Putamen (tissue), 1 donor: ENCODE results near the gene MADD.

Experiments
- DNase-seq: peaks from one replicate; pipeline ENCODE4 v3.0.0-alpha.2; 2016; ENCODE audit warnings: low spot score

The MADD gene

DNA sequence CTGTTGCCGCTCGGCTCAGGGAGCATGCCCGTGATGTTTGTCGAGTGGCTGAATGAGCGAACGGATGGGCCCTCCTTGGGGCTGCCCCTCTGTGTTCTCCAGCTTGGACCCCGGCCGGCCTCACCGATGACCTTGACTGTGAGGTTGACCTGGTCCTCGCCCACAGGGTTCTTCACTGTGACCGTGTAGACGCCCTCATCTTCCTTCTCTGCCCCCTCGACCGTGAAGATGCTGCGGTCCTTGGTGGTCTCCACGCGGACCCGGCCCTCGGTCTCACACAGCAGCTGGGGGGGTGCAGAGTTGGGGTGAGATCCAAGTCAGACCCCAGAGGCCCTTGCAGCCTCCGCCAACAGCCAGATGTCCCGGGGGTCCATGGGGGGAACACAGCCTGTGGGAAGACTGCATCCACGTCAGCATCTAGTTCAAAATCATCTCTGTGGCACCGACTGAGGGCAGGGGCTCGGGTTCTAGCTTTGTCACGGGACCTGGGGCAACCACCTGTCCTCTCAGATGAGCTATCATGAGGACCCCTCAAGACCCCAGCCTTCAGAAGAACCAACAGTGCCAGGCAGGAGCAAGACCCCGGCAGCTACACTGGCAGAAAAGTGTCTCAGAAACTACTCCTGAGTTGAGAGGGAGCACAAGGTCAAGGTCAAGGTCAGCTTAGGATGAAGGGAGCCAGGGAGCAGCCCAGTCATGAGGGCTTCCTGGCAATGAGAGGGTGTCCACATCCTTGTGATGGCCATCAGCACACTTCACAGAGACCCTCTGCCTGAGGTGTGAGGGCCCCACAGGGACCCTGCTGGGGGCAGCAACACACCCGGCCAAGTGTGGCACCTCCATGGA is 68.7 kb downstream of the MADD start:
- DNase-seq: no peak

DNA sequence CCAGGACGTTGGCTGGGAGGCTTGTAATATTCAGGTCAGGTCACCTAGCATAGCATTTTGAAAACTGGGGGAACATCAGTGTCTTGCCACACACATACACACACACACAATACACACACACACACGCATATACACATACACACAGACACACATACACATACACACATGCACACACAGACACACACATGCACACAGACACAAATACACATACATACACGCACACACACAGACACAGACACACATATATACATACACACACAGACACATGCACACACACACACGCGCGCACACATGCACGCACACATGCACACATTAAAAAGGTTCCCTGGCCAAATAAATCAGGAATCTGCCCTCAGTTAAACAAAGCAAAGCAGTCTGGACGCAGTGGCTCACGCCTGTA is 70.1 kb downstream of the MADD start:
- no peak for DNase-seq

DNA sequence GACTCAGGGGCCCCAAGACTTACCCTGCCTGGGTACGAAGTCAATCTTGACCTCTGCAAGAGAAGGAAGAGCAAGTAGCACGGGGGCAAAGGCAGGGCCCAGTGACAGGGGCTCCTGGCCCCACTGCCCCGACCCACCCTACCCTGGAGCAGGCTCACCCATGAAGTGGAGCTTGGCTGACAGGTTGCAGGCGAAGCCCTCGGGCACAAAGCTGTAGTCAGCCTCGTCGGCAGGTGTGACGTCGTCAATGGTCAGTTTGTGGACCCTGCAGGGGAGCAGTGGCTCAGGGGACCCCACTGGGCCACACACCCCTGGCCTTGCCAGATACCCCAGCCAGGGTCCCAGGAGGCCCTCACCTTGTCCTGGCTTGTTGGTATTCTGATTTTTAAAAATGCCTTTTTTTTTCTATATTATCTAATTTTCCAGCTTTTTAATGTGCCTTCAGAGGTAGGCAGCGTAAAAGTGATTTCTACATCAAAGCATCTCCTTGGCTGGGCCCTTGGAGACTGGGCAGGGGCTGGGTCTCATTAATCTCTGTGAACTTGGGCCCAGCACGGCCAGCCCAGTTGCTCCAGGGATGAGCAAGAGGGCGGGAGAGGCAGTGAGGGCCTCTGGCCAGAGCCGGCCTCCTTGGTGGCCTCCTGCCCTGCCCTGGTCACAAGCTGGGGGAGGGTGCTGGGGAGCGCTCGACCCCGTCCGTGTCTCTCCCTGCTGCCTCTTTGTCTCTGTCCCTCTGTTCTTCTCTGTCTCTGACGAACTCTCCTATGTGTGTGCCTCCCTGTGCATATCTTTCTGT is 71.2 kb downstream of the MADD start:
- DNase-seq: no peak

DNA sequence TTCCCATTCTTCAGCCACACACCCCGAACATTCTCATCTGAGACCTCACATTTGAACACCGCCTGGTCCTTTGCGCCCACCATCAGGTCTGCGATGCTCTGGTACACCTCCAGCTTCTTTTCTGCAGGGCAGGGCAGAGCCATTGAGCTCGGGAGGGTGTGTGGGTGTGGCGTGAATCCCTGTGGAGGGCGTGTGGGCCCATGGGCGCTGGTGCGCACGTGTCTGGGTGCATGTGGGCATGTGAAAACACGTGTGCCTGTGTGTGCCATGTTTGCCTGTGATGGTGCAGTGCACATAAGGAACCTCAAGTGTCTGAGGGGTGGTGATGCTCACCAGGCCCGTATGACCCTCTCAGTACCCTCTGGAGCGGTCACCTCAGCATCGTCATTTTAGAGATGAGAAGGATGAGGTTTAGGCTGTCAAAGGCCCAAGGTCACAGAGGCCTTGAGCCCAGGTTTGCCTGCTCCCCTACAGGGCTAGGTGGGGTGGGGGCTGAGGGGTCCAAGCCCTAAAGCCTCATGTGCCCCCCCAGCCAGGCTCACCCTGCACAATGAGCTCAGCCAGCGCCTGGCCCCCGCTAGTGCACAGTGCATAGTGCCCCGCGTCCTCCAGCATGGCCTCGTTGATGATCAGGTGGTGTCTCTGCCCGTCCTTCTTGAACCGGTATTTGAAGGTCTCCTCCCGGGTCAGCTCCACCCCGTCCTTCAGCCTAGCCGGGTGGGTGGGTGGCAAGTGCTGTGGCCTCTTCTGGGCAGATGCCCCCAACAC is 72.3 kb downstream of the MADD start:
- no peak for DNase-seq

DNA sequence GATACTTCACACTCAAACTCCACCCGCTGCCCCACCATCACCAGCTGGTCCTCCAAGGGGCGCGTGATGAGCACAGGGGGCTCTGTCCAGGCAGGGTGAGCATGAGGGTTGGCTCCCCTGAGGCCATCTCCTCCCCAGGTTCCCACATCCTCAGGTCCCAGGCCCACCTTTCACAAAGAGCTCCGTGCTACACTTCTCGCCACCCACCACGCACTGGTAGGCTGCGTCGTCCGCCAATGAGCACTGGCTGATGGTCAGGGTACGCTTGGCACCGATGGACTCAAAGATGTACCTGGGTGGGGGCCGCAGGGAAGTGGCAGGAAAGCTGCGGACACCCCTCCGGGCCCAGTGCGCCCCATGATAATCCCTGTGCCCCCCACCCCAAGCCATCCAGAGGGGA is 72.9 kb downstream of the MADD start:
- DNase-seq: no peak

DNA sequence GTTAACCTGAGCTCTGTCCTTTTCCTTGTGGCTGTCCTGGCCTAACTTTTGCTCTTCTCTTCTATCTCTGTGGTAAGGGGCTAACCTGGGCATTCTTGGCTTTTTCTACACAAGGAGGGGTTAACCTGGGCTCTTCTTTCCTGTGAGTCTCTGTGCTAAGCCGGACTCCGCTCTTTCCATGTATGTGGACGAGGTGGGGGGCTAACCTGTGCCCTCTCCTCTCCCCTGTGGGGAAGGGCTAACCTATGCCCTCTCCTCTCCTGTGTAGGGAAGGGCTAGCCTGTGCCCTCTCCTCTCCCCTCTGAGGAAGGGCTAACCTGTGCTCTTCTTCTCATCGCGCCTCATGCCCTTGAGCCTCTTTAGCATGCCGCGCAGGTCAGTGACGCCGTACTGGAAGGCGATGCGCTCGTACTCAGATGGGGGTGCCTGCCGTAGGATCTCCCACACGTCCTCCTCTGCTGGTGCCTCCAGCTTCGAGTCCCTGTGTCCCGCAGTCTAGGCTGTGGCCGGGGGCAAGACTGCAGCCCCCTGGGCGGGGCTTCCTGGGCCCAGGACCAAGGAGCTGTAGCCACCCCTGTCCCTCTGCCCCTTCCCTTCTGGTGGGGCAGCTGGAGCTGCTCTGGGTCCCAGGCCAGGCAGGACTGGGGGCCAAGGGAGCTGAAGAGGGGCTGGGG is 76.1 kb downstream of the MADD start:
- no peak for DNase-seq

DNA sequence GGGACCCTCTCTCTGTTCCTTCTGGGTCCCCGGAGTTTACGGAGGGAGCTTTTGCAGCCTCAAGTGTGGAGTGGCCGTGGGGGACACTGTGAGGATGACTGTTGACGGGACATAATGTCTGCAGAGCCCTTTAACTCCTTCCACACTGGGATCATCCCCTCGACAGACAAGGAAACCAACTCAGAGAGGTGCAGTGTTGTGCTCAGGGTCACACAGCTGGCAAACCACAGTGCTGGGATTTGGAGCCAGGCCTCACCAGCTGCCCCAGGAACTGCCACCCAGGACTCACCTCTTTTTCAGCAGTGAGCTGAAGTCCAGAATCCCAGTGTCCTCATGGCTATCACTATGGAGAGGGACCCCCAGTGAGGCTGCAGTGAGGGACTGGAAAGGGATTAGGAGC is 77.2 kb downstream of the MADD start:
- no peak for DNase-seq

DNA sequence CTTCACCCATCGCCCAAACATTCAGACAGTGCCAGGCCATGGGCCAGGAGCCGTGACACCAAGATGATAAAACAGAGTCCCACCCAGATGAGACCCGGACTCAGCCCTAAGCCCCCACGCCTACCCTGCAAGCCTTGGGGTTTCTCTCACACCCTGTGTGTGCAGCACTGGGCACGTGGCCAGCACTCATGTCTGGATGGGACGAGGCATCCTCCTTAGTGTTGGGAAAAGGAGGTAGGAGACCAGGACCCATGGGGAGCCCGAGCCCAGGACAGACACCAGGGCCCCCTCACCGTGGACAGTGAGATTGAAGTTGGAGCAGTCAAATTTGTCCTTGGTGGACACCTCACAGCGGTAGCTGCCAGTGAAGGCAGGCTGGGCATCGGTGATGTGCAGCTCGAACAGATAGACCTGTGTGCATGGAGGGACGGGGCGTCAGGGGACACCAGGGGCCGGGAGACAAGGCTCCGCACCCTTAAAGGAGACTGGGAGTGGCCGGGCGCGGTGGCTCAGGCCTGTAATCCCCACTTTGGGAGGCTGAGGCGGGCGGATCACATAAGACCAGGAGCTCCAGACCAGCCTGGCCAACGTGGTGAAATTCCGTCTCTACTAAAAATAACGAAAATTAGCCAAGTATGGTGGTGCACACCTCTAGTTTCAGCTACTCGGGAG is 78.3 kb downstream of the MADD start:
- no peak for DNase-seq

DNA sequence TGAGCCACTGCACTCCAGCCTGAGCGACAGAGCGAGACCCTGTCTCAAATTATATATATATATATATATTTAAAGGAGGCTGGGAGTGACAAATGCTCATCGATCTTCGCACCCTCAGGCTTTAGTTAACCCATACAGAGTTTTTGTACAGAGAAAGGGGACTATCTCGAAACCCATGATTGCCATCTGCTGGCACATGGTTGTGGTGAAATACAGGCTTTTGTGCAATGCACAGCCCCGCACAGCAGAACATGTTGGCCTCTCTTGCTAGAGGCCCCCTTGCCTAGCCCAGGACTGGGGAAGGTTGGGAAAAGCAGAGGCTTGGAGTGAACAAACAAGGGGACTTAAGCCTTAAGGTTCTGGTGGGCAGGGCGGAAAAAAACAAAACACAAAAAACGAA is 78.9 kb downstream of the MADD start:
- no peak for DNase-seq

DNA sequence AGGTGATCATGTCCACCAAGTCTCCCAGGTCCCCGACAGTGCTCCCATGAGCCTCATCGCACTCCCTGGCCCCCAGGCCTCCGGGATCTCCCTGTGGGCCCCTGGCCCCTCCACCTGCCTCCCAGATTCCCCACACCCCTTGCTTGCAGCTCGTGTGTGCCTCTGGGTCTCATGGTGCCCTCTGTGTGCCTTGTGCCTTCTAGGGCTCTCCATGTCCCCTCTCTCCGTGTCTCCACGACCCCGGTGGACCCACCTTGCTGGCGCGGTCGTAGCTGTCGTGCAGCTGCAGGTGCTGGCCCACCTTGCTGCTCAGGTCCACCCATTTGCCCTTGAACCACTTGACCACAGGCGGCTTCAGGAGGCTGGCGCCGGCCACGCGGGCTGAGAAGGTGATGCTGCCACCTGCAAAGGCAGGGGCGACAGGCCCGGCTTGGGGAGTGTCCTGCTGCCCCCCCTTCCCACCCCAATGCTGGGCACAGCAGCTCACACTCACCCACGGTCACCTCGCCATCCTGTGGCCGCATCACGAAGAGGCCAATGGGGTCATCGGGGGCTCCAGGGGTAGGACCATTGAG is 79.7 kb downstream of the MADD start:
- DNase-seq: no peak

DNA sequence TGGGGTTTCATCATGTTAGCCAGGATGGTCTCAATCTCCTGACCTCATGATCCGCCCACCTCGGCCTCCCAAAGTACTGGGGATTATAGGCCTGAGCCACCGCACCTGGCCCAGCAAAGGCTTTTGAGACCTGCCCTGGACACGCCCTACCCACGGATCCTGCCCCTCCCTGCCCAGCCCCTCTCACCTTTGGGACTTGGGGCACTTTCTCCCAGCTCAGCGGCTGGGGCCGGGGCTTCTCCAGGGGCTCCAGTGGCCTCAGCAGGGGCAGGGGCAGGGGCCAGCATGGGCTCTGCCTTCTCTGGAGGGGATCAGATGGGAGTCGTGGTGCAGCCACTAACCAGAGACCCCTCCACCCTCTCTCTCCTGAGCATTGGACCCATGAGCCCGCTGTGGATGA is 80.4 kb downstream of the MADD start:
- DNase-seq: no peak

DNA sequence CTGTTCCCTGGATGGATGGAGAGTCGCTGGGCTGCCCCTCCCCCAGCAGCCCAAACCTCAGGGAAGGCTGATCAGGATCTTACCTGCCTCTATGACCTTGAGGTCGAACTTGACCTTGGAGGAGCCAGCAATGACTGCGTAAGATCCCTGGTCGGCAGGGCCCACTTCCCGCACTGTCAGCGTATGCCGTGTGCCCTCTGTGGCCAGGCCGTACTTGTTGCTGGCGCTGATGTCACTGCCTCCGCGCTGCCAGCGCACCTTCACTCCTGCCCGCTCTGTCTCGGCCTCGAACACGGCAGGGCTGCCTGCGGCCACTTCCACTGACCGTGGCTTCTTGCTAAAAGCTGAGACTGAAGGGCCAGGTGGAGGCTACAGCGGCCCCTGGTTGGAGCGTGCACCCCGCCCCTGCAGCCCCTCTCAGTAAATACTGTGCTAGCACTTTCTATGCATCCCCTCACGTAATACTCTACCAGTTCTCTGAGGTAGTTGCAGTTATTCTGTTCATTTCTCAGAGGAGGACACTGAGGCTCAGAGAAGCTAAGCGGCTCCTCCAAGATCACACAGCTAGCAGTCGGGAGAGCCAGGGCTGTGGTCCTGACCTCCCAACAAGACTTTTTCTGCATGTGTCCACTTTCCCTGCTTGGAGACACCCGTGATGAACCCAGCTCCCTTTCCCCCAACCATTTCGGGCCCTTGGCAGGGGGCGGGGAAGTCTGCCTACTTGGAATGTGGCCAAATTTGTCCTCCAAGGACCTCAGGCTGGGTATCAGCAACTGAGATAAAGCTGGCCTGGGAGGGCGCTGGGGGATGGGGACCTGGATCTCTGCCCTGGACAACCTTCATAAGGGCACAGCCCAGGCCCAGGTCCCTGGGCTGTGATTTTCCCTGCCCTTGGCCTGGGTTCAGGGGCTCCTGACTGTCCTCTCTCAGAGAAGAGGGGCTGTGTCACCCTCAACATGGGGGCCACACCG is 81.5 kb downstream of the MADD start:
- no peak for DNase-seq

DNA sequence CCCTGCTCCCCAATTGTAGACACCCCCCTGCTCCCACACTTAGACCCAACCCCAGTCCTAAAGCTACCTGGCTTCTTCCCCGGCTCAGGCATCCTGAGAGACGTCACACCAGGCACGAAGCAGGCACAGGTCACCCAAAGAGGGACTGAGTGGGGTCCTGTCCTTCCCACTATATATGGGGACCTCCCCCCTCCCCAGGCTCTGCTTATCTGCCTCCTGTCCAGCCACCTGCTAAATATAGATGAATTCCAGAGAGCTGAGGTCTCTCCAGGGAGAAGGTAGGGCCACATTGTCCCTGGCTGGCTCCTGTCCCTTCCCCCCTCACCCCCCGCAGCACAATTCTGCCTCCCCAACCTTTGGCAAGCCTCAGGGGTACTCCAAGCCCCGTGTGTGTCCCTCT is 82.6 kb downstream of the MADD start, which contains the start of gene MYBPC3:
TSS of gene MYBPC3 (minus strand) at position 147 of the 400 bp plus-strand sequence. CDS start at position 92, 55 bp downstream.
- no peak for DNase-seq

DNA sequence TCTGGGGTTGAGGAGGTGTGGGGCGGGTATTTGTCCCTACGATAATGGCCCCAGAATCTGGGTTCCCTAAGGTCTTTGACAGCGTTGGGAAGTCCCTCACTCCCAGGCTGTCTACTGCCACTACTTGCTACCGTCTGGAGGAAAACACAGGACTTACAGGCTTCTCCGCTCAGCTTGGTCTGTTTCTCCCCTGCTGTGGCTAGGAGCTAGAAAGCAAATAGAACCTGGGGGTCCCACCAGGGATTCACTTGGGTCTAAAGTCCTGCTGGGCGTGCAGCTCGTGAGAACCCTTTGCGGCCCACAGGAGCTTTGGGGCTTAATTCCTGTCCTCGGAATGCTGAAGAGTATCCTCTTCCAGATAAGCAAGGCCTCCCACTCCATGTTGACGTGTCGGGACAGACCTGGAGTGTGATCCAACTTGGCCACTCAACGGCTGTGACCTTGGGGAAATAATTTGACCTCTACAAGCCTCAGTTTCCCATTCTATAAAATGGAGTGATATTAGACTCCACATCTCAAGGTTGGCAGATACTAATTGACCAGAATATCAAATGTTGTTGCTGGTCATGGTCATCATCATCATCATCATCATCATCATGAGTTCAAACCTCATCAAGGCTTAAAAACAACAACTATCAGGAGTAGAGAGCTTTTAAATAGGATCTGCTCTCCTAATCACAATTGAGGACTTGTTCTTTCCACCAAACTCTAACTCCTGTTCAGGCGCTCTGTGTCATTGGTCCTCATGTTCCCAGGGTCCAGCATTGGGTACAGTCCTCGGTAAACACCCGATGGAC is 84.2 kb downstream of the MADD start:
- DNase-seq: no peak

DNA sequence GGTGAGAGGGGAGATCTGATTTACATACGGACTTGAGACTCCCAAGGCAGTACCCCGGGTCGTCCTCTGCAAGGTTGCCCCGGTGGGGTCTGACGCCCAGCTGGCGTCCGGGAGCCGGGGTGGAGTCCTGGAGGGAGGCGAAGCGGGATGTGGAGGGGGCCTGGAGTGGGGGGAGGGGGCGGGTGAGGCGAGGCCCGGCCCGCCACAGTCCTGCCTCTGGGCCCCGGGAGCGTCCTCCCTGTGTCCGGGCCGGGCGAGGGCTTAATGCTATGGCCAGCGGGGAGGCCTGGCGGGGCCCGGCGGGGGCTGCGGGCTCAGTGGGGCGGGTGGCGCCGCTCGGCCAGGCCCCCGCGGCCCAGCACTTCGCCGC is 85.0 kb downstream of the MADD start:
- DNase-seq: no peak

DNA sequence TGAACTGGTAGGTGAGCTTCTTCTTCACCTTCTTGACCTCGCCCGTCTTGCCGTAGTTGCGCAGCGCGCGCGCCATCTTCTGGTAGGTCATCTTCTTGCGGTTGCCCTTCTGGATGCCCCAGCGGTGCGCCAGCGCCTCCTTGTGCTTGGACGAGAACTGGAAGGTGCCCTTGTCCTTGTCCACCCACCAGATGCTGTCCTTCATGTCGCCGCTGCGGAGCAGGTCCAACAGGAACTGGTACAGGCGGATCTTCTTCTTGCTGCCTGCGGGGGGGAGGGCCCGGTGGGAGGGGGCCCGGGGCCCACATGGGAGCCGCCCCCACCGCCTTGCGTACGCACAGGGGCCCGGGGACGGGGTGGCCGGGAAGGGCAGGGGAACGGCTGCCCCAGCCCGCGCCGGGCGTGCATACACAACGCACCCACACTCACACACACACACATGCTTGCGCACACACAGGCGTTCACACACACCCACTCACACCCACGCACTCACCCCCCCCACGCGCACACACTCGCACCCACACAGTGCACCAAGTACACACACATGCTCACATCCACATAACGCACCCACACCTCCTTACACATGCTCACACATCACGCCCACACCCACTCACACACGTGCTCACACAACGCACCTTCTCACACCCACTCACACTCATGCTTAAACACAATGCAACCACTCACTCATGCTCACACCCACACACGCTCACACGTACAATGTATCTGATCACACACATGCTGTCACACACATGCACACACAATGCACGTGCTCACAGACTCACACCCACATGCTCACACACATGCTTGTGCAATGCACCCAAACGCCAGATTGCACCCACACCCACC is 85.6 kb downstream of the MADD start:
- DNase-seq: peak; percentile 88

DNA sequence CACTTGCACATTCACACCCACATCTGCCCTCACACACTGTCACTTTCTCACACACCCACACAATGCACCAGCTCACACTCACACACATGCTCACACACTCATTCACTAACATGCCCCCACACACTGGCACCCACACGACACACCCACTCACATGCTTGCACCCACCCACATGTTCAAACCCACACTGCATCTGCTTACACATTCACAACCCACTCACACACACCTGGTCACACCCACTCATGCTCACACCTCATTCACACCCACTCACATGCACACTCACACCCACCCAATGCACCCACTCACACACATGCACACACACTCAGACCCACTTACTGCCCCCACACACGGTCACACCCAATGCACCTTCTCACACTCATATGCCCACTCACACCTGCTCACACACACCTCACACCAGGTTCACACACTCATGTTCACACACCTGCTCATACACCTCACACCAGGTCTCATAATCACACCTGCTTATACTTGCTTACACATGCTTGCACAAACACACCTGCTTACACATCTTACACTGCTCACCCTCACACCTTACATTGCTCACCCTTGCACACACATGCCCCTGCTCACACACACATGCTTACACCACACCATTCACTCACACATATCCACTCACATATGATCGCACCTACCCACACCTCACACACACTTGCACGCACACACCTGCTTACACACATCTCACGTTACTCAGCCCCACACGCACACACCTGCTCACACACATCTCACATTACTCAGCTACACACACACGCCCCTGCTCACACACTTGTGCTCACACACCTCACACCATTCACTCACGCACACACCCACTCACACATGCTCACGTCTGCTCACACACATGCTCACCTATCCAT is 86.4 kb downstream of the MADD start:
- DNase-seq: no peak
